Stimulated activated CD4-positive, alpha-beta T cell treated with anti-CD3 and anti-CD28 coated beads, Interleukin-4, amount 100 ng/mL, for 4 hours (primary cell): ENCODE results near the gene HDAC11.
A peak's percentile ranks its signal among the peaks of the same experiment; 100 is the strongest.

ENCODE experiments used
- DNase-seq, 2 experiments: peaks; one replicate each; pipeline ENCODE4 v3.0.0-alpha.2; 2020

HDAC11 gene

DNA sequence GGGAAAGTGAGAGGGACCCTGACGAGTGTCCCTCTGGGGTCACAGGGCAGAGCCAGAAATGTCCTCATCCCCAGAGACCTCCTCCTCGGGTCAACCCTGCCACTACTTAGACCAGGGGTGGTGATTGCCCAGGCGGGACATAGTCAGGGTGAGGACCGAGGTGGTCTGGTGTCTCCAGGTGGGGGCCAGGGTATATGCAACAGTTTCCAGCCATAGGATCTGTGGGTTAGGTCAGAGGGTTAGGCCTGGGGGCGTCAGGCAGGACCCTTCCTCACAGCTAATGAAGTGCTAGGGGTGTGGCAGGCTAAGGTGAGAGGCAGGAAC lies 46.5 kb downstream of the HDAC11 start:
- no peak for DNase-seq

DNA sequence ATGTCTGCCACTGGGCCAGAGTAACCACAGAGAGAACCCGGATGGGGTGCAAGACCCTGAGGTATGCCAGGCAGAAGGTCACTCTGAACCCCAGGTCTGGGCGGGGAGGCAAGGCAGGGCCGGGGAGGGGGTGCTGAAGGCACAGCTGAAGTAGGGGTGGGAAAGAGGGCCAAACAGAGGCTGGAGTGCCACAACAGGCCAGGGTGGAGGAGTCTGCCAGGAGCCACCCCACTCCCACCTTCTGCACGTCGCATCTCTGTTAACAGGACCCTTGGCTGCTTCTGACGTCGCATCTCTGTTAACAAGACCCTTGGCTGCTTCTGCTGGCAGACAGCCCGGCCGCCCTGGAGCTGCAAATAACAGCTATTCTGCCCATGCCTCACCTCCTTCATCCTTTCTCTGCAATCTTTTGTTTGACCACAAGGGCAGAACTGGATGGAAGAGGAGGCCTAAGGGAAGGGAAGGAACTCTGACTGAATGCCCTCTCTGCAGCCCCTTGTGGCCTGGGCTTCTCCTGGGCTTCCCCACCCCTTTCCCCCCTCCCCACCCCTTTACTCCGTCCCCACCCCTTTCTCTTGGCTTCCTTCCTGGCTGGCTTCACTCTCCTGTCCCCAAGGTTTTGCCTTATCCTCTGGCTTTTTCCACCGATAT lies 48.2 kb downstream of the HDAC11 start:
- no peak for DNase-seq

DNA sequence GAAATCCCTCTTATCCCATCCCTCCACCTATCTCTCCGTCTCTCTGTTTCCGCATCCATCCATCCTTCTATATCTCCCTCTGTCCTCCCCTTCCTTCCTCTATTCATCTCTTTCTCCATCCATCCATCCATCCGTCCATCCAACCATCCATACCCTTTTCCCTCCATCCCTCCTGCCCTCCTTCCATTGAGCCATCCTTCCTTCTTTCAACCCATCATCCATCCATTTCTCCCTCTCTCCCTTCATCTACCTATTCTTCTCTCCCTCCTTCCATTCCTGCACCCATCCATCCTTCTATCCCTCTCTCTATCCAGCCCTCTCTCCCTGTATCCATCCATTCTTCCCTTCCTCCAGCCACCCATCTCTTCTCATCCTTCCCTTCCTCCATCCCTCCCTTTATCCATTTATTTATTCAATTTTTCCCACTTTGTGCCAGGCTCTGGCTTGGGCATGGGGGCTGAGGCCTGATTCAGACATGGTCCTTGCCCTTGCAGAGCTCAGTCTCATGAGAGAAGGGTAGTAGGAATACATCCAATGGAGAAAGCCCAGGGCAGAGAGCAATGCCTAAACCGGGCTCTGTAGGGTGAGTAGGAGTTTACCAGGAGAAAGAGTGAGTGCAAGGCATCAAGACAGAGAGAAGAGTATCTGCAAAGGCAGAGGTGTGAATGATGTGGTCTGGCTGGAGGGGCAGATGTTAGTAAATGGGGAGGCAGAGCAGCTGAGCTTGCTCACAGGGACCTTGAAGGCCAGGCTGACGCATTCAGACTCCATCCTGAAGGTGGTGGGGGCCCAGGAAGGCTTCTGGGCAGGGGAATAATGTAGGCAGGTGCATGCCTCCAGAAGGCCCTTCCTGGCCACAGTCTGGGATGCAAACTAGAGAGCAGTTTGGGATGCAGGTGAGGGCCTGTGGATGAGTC lies 49.3 kb downstream of the HDAC11 start:
- no peak for DNase-seq

DNA sequence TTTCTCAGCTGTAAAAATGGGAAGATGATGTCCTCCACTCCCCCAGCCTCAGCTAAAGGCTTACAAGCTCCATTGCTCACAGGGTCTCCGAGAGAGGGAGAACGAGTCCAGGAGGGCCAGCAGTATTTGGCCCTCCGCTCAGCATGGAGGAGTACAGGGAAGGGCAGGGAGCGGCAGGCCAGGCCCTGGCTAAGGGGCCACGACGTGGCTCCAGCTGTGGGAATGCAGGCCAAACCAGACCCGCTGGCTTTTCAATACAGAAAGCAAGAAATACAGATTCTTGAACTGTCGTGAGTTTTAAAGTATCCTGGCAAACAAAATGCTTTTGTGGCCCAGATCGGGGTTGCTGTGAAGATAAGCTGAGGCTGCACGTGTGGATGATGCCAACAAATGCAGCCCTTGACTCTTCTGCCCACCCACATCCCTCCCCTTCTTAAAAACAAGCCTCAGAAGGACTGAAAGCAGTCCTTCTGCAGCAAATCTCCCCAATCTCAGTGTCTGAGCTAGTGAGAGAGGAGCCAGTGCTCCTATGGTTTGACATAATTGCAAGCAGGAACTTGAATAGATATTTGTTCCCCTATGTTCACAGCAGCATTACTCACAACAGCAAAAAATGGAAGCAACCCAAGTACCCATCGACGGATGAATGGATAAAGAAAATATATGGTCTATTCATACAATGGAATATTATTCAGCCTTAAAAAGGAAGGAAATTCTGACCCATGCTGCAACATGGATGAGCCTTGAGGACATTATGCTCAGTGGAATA lies 50.3 kb downstream of the HDAC11 start:
- no peak for DNase-seq

DNA sequence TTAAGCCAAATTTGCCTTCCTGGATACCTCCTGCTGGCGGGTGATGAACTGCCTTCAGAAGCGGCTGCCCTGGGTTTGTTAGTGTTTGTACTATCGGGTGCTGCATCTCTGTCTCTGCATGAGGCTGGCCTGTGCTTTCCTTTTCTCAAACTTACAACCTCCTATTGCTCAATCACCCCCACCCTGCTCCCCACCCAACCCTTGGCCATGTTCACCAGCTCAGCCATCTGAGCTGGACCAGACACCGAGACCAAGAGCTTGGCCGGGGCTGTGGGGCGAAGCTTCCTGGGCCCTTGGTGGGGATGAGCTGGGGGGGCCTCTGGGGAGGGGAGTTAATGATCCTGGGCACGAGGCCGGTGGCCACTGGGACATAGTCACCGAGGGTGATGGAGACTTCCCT lies 52.0 kb downstream of the HDAC11 start:
- DNase-seq, result no peak

DNA sequence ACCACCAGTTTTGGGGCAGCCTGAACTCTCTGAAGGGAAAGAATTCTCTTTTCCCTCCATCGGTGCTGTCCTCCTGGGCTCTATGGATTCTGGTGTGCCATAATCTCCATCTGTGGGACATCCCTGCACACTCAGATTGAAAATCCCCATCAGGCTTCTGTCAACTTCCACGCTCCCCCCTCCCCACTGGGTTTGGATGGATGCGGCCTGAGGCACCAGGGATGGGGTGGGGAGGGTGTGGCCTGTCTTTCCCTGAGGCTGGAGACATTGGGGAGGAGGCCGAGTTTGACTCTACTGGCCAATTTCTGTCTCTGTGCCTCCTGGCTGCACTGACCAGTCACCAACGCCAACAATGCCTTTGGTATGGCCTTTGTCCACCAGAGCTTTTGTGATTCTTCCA lies 52.5 kb downstream of the HDAC11 start:
- no peak for DNase-seq

DNA sequence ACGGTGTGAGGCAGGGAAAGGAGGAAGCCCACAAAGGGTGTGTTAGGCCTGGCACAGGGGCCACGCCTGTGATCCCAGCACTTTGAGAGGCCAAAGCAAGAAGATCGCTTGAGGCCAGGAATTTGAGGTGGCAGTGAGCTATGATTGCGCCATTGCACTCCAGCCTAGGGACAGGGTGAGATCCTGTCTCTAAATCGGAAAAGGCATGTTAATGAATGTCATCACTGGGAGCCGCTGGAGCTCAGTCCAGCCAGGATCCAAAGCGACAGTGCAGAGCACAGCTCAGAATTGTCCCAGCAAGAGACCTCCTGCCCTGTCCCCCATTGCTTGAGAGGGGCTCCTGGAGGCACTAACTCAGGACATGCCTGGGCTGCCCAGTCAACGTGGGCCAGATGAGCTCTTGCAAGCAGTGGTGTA lies 53.8 kb downstream of the HDAC11 start:
- no peak for DNase-seq

DNA sequence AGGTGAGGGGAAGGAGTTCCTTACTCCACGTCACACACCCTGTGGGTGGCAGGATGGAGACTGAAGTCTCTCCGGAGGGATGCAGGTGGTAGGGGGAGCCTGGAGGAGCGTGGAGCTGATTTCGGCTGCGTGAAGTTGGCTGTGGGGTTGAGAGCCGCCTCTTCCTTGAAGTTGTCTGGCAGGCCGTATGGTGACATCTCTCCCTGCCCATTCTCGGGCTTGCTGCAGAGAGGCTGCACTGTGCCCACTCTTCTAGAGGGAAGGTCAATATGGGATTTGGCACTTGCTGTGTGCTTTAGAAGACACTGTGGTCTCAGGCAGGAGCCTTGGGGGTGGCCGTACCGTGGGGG lies 55.4 kb downstream of the HDAC11 start:
- no peak for DNase-seq

DNA sequence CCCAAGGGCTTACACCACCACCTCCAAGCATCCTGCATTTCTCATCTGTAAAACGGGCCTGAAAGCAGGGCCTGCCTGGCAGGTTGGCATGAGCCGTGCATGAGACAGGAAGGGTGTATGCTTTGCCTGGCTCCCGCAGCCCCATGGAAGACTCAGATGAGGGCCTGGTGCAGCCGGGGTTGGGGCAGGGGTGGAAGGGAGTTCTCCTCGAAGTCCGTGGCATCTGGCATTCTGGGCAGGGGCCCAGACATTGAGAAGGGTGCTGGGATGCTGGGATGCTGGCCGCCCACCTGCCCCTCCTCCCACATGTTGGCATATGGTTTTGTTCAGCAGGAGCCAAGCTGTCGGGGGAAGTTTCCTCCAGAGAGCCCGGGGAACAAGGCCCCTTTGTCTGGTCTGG lies 55.8 kb downstream of the HDAC11 start:
- DNase-seq, result no peak

DNA sequence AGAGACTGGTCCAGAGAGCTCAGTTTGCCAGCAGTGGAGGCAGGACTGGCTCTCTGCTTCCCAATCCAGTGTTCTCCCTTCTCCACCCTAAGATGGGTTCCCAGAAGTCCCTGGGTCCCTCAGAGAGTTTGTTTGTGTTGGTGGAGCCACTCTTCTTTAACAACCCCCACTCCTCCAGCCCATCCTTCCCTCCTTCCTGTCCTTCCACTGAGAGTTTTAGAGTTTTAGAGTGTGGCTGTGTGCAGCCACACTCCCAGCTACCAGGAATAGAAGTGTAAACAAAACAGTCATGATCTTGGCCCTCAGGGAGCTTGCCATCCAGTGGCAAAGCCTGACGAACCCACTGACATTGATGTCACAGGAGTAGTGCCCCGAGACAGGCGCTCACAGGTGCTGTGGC lies 56.3 kb downstream of the HDAC11 start:
- no peak for DNase-seq

DNA sequence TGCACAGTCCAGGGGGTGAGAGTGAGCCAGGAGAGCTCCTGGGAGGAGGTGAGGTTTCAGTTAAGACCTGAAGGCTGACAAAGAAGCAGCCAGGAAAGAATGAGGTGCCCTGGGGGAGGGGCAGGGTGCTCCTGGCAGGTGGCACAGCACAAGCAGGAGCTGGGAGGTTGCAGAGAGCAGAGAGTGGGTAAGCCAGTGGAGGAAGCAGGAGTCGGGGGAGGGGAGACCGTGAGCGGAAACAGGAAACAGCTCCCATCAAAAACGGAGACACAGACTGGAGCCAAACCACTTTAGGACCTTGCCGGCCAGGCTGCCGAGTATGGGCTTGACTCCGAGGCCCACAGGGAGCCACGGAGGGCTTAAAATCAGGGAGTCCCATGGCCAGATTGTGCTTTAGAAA lies 56.7 kb downstream of the HDAC11 start:
- DNase-seq, result no peak

DNA sequence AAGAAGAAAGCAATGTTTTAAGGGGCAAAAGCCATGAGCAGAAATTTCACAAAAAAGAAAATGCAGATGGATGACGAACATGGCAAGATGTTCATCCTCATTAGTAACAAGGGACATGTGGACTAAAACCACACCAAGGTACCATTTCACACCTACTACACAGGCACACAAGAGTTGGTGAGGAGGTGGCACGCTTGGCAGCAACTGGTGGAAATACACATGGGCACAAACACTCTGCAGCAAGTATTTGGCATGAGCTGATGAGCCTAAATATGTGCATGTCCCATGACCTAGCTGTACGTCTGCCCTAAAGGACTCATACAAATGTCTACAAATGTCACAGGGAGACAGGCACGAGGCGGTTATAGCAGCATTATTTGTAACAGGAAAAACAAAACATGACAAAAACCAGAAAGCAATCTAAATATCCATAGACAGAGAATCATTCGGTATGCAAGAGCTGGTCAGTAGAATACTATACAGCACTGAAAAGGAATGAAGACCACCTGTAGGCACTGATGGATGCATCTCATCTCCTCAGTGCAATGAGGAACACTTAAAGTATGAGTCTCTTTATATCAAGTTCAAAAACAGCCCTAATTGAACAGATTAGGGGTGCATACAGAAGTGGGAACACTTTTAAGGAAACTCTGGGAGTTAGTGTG lies 57.3 kb downstream of the HDAC11 start:
- DNase-seq, result no peak

DNA sequence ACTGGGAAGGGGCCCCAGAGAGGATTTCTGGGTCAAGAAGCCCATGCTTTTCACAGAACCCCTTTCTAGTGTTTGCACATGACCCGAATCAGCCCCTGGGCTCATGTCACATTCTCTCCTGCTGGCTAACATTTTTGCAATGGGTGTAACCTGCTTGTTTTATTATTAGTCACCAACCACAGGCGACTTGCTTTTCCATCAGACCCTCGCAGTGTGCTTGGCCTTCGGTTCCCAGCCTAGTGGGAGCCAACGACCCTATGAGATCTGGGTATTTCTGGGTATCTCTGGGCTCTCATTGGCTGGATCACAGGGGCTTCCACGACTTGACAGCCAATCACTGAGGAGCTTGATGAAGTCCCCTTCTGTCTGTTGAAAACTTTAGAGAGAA lies 57.8 kb downstream of the HDAC11 start:
- DNase-seq, result no peak

DNA sequence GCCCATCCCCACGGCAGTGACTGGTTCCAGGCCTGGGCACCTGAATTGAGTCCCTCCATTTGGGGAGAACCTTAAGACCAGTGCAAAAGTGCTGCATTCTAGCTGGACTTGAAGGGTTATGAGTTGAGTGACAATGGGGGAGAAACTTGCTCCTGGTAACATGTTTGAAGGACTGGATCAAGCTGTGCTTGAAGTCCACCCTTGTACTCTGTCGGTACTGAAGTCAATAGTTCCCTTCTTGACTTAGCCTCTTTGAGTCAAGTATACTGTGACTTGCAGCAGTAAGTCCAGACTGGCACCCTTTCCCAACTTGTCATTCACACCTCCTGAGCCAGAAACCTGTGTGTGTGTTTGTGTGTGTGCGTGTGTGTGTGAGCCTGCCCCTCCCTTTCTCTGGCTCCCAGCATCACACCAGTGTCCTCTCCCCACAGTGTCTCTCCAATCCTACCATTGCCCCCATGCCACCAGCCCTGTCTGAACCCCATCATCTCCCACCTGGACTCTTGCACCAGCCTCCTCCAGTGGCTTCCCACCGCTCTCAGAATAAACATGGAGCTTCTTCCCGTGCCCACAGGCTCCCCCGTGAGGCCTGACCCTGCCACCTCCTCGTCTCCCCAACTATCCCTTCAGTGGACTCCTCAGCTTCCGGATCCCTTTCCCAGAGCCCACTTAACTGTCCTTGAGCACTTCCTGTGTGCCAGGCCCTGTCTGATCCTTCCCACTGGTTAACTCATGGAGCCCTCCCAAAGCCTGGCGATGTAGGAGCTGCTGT lies 58.6 kb downstream of the HDAC11 start:
- no peak for DNase-seq

DNA sequence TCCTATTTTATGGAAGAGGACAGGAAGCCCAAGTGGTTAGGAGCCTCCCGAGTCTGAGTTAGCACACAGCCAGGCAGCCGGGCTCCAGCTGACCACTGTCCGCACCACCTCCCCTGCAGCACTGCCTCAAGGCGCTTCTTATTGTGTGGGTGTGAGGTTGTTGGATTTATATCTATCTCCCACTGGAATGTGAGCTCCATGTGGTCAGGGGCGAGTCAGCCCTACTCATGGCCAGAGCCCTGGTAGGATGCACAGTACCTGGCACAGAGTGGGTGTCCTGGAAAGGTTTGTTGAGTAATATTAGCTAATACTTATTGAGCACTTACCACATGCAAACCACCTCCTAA lies 59.2 kb downstream of the HDAC11 start:
- no peak for DNase-seq

DNA sequence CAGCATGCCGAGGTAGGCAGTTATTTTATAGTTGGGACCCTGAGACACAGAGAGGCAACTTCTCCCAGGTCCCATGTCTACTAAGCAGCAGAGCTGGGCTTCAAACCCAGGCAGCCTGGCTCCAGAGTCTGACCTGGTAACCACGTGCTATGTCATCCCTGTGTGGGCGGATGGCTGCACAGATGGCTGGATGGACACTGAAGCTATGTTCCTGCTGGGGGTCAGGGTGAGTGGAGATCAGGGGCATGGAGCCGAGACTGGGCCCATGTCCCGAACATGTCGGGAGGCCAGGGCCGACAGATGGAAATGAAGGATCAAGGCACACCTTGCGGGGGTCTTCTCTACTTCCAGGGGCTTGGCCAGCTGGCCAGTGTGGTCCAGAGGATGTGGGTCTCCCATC lies 59.6 kb downstream of the HDAC11 start:
- DNase-seq, result no peak

DNA sequence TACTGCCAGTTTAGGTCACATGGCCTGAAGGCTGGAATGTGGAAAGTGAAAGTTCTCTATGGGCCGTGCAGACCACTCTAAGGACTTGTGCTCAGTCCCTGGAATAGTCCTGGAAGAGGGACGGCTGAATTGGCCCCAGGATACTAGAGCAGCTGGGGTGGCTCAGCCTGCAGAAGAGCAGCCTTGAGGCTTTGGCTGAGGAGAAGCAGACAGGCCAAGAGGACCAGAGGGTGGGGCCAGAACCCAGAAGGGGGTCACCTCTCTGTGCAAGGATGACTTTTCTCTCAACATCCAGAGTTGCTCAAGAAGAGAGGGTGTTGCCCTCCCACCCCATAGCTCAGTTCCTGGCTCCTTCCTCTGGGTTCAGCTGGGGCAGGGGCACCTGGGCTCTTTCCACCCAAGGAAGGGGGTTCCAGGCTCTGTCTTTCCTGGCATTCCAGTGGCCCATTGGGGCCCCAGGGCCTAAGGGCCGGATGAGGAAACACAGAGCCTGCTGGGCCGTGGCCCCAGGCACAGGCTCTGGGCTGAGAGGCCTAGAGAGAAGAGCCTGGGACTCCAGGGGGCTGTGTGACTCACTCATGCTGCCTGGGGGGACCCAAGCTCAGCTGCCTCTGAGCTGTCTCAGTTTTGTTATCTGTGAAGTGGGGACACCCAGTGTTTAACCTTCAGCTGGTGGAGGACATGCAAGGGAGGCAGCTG lies 60.3 kb downstream of the HDAC11 start:
- DNase-seq, result no peak

DNA sequence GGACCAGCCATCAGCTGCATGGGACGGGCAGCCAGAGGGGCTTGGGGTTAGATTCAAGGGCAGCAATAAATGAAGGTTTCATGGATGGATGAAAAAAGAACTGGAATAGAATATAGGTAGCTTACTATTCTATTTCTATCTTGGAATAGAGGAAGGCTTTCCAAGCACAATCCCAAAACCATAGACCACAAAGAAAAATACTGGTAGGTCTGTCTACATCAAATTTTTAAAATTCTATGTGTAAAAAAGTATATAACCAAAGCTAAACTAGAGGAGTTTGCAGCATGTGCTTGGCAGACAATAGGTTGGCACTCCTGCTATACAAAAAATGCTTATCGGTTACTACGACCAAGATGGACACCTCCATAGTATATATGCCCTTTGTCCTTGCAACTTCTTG lies 61.6 kb downstream of the HDAC11 start:
- DNase-seq, result no peak

DNA sequence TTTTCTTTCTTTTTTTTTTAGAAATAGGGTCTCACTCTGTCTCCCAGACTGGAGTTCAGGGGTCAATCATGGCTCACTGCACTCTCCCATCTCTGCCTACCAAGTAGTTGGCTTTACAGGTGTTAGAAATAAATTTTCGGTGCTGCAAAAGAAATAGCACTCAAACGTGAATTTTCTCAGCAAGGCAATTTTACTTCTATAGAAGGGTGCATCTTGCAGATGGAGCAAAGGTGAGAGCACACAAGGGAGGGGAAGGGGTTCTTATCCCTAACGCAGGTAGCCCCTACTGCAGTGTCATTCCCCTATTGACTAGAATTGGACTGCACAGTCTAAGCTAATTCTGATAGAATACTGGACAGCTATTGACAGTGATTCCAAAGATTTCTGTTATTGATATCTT lies 62.0 kb downstream of the HDAC11 start:
- no peak for DNase-seq

DNA sequence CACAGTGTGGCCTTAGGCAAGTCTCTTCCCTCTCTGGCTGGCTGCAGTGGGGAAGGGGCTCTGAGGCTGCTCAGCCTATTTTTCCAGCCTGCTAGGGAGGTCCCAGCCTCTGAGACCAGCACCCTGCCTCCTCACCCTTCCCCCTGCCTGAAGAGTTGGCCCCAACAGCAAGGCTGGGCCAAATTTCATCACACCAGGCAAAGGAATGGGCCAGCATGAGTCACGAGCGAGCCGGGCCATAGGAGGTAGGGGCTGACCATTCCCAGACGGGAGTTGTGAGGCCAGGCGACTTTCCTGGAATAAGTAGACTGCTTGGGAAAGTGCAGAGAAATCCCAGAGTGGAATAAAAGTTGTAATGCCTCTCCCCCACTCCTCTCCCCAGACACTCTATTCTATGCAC lies 63.1 kb downstream of the HDAC11 start:
- DNase-seq, result no peak

DNA sequence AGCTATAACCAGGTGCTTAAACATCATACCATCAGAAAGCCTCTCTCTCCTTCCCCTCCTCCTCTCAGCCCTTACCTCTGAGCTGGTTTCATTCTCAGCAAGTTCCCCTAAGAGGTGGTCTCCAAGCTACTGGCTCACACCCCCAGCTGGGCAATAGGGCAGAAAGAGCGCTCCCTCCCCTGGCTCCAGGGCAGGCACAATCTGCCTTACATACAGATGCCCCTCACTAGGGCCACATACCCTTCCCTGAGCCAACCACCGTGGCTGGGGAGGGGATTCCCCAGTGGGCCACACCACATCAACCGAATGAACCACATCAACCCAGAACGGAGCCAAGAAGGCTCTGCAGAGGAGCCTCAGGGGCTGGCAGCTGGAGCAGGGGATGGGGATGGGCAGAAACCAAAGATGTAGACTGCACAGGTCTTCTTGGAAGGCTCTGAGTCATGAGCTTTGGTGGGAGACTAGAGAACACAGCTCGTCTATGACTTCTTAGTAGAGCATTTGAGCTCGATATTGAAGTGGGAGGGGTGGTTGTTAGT lies 64.3 kb downstream of the HDAC11 start:
- peak; percentile 12 to 51 for DNase-seq
